Vagina (tissue), 2 donors: ENCODE data around the gene SLC1A2. TPM values are rescaled to one million over a fixed set of nuclear protein-coding genes. Genes with fewer than 3 reads are reported as not detected.
A peak's percentile ranks its signal among the peaks of the same experiment; 100 is the strongest.

Source experiments
- DNase-seq, 2 donors: peaks; one replicate each; pipeline ENCODE4 v3.0.0-alpha.2; 2017; ENCODE audit errors: extremely low spot score in 2 of 2
- H3K27ac ChIP-seq: fragments of 200-600 bp; sonication (generic); one replicate; pipeline ENCODE4 v1.5.1; 2019
- H3K27me3 ChIP-seq: fragments of 200-600 bp; sonication (generic); one replicate; pipeline ENCODE4 v1.5.1; 2019
- H3K36me3 ChIP-seq, 2 donors: fragments of 200-600 bp; sonication (generic); one replicate each; pipeline ENCODE4 v1.5.1; 2017 to 2019
- H3K4me1 ChIP-seq: fragments of 200-600 bp; sonication (generic); one replicate; pipeline ENCODE4 v1.5.1; 2019
- H3K4me3 ChIP-seq, 2 donors: fragments of 200-600 bp; sonication (generic); 1 replicate in 1 of 2; 2 replicates in 1 of 2; pipeline ENCODE4 v1.5.1; 2016 to 2019
- H3K9me3 ChIP-seq: fragments of 200-600 bp; sonication (generic); one replicate; pipeline ENCODE4 v1.5.1; 2019
- CTCF ChIP-seq, 3 experiments: fragments of 450-650 bp in 2 of 3; fragments of 200-600 bp in 1 of 3; sonication (generic) in 1 of 3; IDR thresholded peaks; one replicate each; pipeline ENCODE4 v1.5.1; 2017 to 2019; ENCODE audit warnings: antibody characterized with exemption in 3 of 3, mild to moderate bottlenecking in 2 of 3, moderate library complexity in 2 of 3
- POLR2A ChIP-seq, 2 donors: fragments of 450-650 bp; IDR thresholded peaks; one replicate each; pipeline ENCODE4 v1.6.1; 2017; ENCODE audit warnings: antibody characterized with exemption in 2 of 2, mild to moderate bottlenecking in 2 of 2, moderate library complexity in 2 of 2
- POLR2AphosphoS5 ChIP-seq, 2 donors: sonication (generic); formaldehyde crosslinking; IDR thresholded peaks; one replicate each; pipeline ENCODE4 v1.9.0; 2017; ENCODE audit warnings: antibody characterized with exemption in 2 of 2, mild to moderate bottlenecking in 2 of 2, low read depth in 1 of 2; ENCODE audit not compliant: insufficient read depth in 1 of 2
- intact Hi-C: fragments of 100-400 bp; cut with DNase I; formaldehyde crosslinking; loops from one replicate; pipeline ENCODE4 v1.15.1; 2023
- total RNA-seq: library from RNA; depleted of rRNA; stranded (reverse); fragments of >200 nt; gene quantifications from one replicate; pipeline ENCODE4 v1.2.3, GENCODE V29; 2016

Gene SLC1A2
- total RNA-seq, 1 donor from 2014 or later: 4.7 TPM

GRCh38 chr11:35376118-35376510, 43.2 kb downstream of the SLC1A2 start:
- Histone ChIP-seq H3K27me3 (no peaks in the 10 kb centered on the region), H3K27ac (no peak overlapping the region), H3K9me3 (no peaks in the 10 kb centered on the region), H3K4me3 (no peak overlapping the region), H3K36me3 (no peaks in the 10 kb centered on the region), H3K4me1 (no peaks in the 10 kb centered on the region)
- TF ChIP-seq CTCF (IDR thresholded peaks at IDR 0.05): no peak
- TF ChIP-seq POLR2A (IDR thresholded peaks at IDR 0.05): no peak
- no peak for TF ChIP-seq POLR2AphosphoS5 (IDR thresholded peaks at IDR 0.05; ENCODE audit: insufficient read depth in 1 of 2, low read depth in 1 of 2)
- no peak for DNase-seq
- intact Hi-C loops: no loop called here

- intact Hi-C loops: no loop called here
- Histone ChIP-seq H3K9me3 (no peaks in the 10 kb centered on the region), H3K27ac (no peak overlapping the region), H3K36me3 (no peaks in the 10 kb centered on the region), H3K4me3 (no peak overlapping the region), H3K27me3 (no peaks in the 10 kb centered on the region), H3K4me1 (no peaks in the 10 kb centered on the region)
- TF ChIP-seq POLR2A (IDR thresholded peaks at IDR 0.05): no peak
- no peak for TF ChIP-seq CTCF (IDR thresholded peaks at IDR 0.05)
- TF ChIP-seq POLR2AphosphoS5 (IDR thresholded peaks at IDR 0.05; ENCODE audit: insufficient read depth in 1 of 2, low read depth in 1 of 2): no peak
- peak in 1 of 2 donors; percentile 85 for DNase-seq
These were observed 43.8 kb downstream of the SLC1A2 start for GRCh38 chr11:35375332-35376117.

- Histone ChIP-seq H3K27me3 (no peaks in the 10 kb centered on the region), H3K4me3 (no peak overlapping the region), H3K36me3 (no peaks in the 10 kb centered on the region), H3K4me1 (no peaks in the 10 kb centered on the region), H3K9me3 (no peaks in the 10 kb centered on the region), H3K27ac (no peak overlapping the region)
- TF ChIP-seq POLR2A (IDR thresholded peaks at IDR 0.05): no peak
- no peak for TF ChIP-seq CTCF (IDR thresholded peaks at IDR 0.05)
- TF ChIP-seq POLR2AphosphoS5 (IDR thresholded peaks at IDR 0.05; ENCODE audit: insufficient read depth in 1 of 2, low read depth in 1 of 2): no peak
- intact Hi-C loops: no loop called here
- DNase-seq: no peak
These were observed 45.9 kb downstream of the SLC1A2 start for GRCh38 chr11:35373284-35373933.

- no peaks in the 10 kb centered on the region for H3K27me3 ChIP-seq
- no peaks in the 10 kb centered on the region for H3K36me3 ChIP-seq
- TF ChIP-seq CTCF (IDR thresholded peaks at IDR 0.05) (no peak), POLR2AphosphoS5 (IDR thresholded peaks at IDR 0.05; ENCODE audit: insufficient read depth in 1 of 2, low read depth in 1 of 2) (no peak), POLR2A (IDR thresholded peaks at IDR 0.05) (no peak)
- H3K9me3 ChIP-seq: no peaks in the 10 kb centered on the region
- no peak overlapping the region for H3K27ac ChIP-seq
- H3K4me1 ChIP-seq: no peaks in the 10 kb centered on the region
- peak in 1 of 2 donors; percentile 82 for DNase-seq
- intact Hi-C loops: no loop called here
- no peak overlapping the region for H3K4me3 ChIP-seq
These were observed 46.6 kb downstream of the SLC1A2 start for GRCh38 chr11:35372565-35373283.
